ENCODE measurements around the gene PAQR7.

The PAQR7 gene

GRCh38 chr1:25871086-25871703 lies 4.3 kb downstream of the PAQR7 start:
- in situ Hi-C loops (cut with HindIII; ENCODE audit: low sequenced_read_pairs) = no loop called here
- no peak for DNase-seq (ENCODE audit: low read depth)
- TF ChIP-seq, protein P1, sequence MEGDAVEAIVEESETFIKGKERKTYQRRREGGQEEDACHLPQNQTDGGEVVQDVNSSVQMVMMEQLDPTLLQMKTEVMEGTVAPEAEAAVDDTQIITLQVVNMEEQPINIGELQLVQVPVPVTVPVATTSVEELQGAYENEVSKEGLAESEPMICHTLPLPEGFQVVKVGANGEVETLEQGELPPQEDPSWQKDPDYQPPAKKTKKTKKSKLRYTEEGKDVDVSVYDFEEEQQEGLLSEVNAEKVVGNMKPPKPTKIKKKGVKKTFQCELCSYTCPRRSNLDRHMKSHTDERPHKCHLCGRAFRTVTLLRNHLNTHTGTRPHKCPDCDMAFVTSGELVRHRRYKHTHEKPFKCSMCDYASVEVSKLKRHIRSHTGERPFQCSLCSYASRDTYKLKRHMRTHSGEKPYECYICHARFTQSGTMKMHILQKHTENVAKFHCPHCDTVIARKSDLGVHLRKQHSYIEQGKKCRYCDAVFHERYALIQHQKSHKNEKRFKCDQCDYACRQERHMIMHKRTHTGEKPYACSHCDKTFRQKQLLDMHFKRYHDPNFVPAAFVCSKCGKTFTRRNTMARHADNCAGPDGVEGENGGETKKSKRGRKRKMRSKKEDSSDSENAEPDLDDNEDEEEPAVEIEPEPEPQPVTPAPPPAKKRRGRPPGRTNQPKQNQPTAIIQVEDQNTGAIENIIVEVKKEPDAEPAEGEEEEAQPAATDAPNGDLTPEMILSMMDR (IDR thresholded peaks at IDR 0.05; ENCODE audit: low read depth, low read length, missing control alignments) = no peak
- H3K4me3 ChIP-seq (ENCODE audit: low read depth, low read length) = no peak overlapping the region

DNA sequence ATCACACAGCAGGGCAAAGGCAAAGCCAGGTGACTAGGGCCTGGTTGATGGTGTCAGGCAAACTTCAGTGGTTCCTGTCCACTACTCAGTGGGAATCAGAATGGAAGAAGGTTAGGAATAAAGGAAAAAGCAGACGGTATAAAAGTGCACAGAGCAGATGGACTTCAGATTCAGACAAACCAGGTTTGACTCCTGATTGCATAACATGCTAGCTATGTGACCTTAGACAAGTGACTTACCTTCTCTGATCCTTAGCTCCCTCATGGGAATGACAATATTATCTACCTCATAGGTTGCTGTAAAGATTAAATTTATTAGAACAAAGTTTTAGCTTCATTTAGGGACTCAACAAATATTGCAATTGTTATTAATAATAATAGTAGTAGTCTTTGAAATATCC lies 4.9 kb downstream of the PAQR7 start:
- H3K4me3 ChIP-seq (ENCODE audit: low read depth, low read length) = no peak overlapping the region
- in situ Hi-C loops (cut with HindIII; ENCODE audit: low sequenced_read_pairs) = no loop called here
- TF ChIP-seq, protein P1 (IDR thresholded peaks at IDR 0.05; ENCODE audit: low read depth, low read length, missing control alignments) = no peak
- no peak for DNase-seq (ENCODE audit: low read depth)

DNA sequence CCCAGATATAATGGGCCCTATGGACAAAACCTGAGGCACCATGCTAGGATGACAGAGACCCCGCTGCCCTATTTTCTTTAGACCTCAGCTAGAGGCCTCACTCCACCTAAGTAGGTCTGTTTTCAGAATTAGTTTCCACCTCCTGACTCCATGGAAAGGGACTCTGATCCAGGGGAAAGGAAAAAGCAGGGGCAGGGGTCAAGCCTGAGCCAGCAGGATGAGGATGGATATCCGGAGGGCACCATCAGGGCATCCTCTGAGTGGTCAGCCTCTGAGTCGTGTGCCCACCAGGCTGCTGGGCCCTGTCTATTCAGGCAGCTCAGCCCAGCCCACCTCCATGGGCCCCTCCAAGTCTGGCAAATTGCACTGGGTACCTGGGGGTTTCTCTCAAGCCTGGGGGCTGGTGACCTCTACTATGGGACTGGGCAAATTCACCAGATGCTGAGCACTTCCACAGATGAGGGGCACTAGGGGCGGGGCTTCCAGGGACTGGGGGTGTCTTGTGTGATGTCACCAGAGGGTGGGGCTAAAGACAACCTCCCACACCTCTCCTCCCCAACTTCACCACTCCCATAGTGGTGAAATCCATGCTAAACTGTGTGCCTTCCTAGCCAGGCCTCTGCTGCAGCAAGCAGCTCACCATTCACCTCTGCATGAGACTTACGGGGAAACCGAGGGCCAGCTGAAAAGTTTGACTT lies 5.5 kb downstream of the PAQR7 start:
- in situ Hi-C loops (cut with HindIII; ENCODE audit: low sequenced_read_pairs) = no loop called here
- TF ChIP-seq, protein P1 (IDR thresholded peaks at IDR 0.05; ENCODE audit: low read depth, low read length, missing control alignments) = no peak
- DNase-seq (ENCODE audit: low read depth) = no peak
- no peak overlapping the region for H3K4me3 ChIP-seq (ENCODE audit: low read depth, low read length)

- TF ChIP-seq, protein P1 (IDR thresholded peaks at IDR 0.05; ENCODE audit: low read depth, low read length, missing control alignments) = no peak
- no peak overlapping the region for H3K4me3 ChIP-seq (ENCODE audit: low read depth, low read length)
- DNase-seq (ENCODE audit: low read depth) = no peak
- in situ Hi-C loops (cut with HindIII; ENCODE audit: low sequenced_read_pairs) = no loop called here
Measured at GRCh38 chr1:25867210-25867991, 8.1 kb downstream of the PAQR7 start.

GRCh38 chr1:25866288-25866687 lies 9.2 kb downstream of the PAQR7 start:
- in situ Hi-C loops (cut with HindIII; ENCODE audit: low sequenced_read_pairs) = no loop called here
- no peak for DNase-seq (ENCODE audit: low read depth)
- TF ChIP-seq, protein P1 (IDR thresholded peaks at IDR 0.05; ENCODE audit: low read depth, low read length, missing control alignments) = no peak
- no peak overlapping the region for H3K4me3 ChIP-seq (ENCODE audit: low read depth, low read length)

DNA sequence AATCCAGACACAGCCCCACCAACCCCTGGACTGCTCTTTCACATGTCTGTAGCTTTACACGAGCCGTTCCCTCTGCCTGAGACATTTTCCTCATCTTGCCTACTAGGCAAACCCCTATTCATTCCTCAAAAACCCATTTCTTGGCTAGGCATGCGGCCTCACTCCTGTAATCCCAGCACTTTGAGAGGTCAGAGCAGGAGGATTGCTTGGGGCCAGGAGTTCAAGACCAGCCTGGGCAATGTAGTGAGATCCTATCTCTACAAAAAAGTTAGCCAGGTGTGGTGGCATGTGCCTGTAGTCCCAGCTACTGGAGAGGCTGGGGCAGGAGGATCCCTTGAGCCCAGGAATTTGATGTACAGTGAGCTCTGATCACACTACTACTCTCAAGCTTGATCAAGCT lies 11.1 kb downstream of the PAQR7 start:
- TF ChIP-seq, protein P1 (IDR thresholded peaks at IDR 0.05; ENCODE audit: low read depth, low read length, missing control alignments) = no peak
- DNase-seq (ENCODE audit: low read depth) = no peak
- no peak overlapping the region for H3K4me3 ChIP-seq (ENCODE audit: low read depth, low read length)
- in situ Hi-C loops (cut with HindIII; ENCODE audit: low sequenced_read_pairs) = no loop called here

All from astrocyte of the cerebellum (primary cell).